Measurements from ENCODE around the gene PPIL4.

DNA sequence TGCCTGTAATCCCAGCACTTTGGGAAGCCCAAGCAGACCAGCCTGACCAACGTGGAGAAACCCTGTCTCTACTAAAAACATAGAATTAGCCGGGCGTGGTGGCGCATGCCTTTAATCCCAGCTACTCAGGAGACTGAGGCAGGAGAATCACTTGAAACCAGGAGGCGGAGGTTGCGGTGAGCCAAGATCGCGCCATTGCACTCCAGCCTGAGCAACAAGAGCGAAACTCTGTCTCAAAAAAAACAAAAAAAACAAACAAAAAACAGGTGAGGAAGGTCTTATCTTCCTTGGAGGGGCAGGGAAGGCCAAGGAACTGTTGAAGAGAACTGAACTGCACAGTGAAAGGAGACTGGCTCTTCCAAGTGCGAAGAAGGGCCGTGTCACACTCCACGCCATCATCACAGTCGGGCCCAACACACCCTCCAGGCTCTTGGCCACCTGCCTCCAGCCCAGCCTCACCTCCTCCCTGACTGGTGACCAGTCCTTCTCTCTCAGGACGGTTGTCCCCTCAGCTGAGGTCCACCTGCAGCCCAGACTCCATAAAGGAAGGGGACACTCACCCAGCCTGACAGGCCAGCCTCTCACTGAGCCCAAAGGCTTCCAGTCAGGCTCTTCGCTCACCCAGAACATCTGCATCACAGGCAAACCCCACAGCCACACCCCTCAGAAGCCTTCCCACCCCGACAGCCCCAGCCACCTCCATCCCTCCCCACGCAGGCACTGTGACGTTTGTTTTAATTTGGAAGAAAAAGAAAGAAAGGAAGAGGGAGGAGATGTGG is 65.2 kb downstream of the PPIL4 start:
- TF ChIP-seq, protein P1, sequence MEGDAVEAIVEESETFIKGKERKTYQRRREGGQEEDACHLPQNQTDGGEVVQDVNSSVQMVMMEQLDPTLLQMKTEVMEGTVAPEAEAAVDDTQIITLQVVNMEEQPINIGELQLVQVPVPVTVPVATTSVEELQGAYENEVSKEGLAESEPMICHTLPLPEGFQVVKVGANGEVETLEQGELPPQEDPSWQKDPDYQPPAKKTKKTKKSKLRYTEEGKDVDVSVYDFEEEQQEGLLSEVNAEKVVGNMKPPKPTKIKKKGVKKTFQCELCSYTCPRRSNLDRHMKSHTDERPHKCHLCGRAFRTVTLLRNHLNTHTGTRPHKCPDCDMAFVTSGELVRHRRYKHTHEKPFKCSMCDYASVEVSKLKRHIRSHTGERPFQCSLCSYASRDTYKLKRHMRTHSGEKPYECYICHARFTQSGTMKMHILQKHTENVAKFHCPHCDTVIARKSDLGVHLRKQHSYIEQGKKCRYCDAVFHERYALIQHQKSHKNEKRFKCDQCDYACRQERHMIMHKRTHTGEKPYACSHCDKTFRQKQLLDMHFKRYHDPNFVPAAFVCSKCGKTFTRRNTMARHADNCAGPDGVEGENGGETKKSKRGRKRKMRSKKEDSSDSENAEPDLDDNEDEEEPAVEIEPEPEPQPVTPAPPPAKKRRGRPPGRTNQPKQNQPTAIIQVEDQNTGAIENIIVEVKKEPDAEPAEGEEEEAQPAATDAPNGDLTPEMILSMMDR (IDR thresholded peaks at IDR 0.05) = no peak
- TF ChIP-seq POLR2A (IDR thresholded peaks at IDR 0.05) = no peak
